Measurements from ENCODE around the gene MED6.

The MED6 gene

GRCh38 chr14:70597731-70598130 is 2.7 kb downstream of the MED6 start:
- no peak for DNase-seq (ENCODE audit: low read depth)

- no peak for DNase-seq (ENCODE audit: low read depth)
Measured at GRCh38 chr14:70595443-70596185, 4.8 kb downstream of the MED6 start.

GRCh38 chr14:70594461-70594860 is 6.0 kb downstream of the MED6 start:
- no peak for DNase-seq (ENCODE audit: low read depth)

- no peak for DNase-seq (ENCODE audit: low read depth)
Measured at GRCh38 chr14:70585231-70585630, 15.2 kb downstream of the MED6 start.

- no peak for DNase-seq (ENCODE audit: low read depth)
Measured at GRCh38 chr14:70576891-70577290, 23.6 kb downstream of the MED6 start.

- DNase-seq (ENCODE audit: low read depth), result no peak
Measured at GRCh38 chr14:70573050-70573449, 27.4 kb downstream of the MED6 start.

GRCh38 chr14:70571139-70571538 is 29.3 kb downstream of the MED6 start:
- DNase-seq (ENCODE audit: low read depth), result no peak

GRCh38 chr14:70567791-70568190 is 32.7 kb downstream of the MED6 start:
- peak; percentile 8 for DNase-seq (ENCODE audit: low read depth)

- DNase-seq (ENCODE audit: low read depth), result no peak
Measured at GRCh38 chr14:70563869-70564268, 36.6 kb downstream of the MED6 start.

GRCh38 chr14:70563417-70563816 is 37.0 kb downstream of the MED6 start:
- no peak for DNase-seq (ENCODE audit: low read depth)

GRCh38 chr14:70558356-70558755 is 42.1 kb downstream of the MED6 start:
- DNase-seq (ENCODE audit: low read depth), result no peak

GRCh38 chr14:70555890-70556289 is 44.6 kb downstream of the MED6 start:
- no peak for DNase-seq (ENCODE audit: low read depth)

- no peak for DNase-seq (ENCODE audit: low read depth)
Measured at GRCh38 chr14:70538087-70538486, 62.4 kb downstream of the MED6 start.

- DNase-seq (ENCODE audit: low read depth), result no peak
Measured at GRCh38 chr14:70536830-70537229, 63.6 kb downstream of the MED6 start.

- DNase-seq (ENCODE audit: low read depth), result no peak
Measured at GRCh38 chr14:70534904-70535303, 65.6 kb downstream of the MED6 start, which contains the start of gene ADAM20. ADAM20 (minus strand) TSS chr14:70535004; CDS start chr14:70524757, 10,247 bp downstream.
